OCI-LY1 (cell line): ENCODE data around the gene MOAP1.
"Not testable (repeated sequence)": the region's sequence is repeated elsewhere in the genome, so short reads cannot be mapped to it uniquely, and the experiment has no call there.

ENCODE experiments used
- H2AFZ ChIP-seq: fragments of 200-600 bp; sonication (generic), shearing (Covaris generic); 2 replicates; pipeline ENCODE4 v1.6.0; 2014; ENCODE audit warnings: antibody characterized with exemption, mild to moderate bottlenecking, low read length
- H3F3A ChIP-seq: fragments of 200-600 bp; sonication (generic), shearing (Covaris generic); 2 replicates; pipeline ENCODE4 v1.6.0; 2014; ENCODE audit warnings: mild to moderate bottlenecking, antibody characterized with exemption, low read length, moderate library complexity; ENCODE audit not compliant: insufficient read depth
- H3K27ac ChIP-seq: fragments of 200-600 bp; sonication (generic); 2 replicates; pipeline ENCODE4 v1.5.1; 2014; ENCODE audit warnings: low read length, mixed run types, mild to moderate bottlenecking, low read depth; ENCODE audit not compliant: poor library complexity, severe bottlenecking
- H3K27me3 ChIP-seq: fragments of 200-600 bp; sonication (generic); 2 replicates; pipeline ENCODE4 v1.6.0; 2014; ENCODE audit warnings: antibody characterized with exemption, mild to moderate bottlenecking, low read length, moderate library complexity; ENCODE audit not compliant: insufficient read depth
- H3K36me3 ChIP-seq: fragments of 200-600 bp; sonication (generic); 2 replicates; pipeline ENCODE4 v1.6.1; 2014; ENCODE audit warnings: mild to moderate bottlenecking, antibody characterized with exemption, low read length, moderate library complexity, mixed read lengths; ENCODE audit not compliant: insufficient read depth
- H3K4me1 ChIP-seq: fragments of 200-600 bp; sonication (generic); 2 replicates; pipeline ENCODE4 v1.5.1; 2014; ENCODE audit warnings: mild to moderate bottlenecking, low read length, moderate library complexity; ENCODE audit not compliant: insufficient read depth, severe bottlenecking
- H3K4me2 ChIP-seq: fragments of 200-600 bp; sonication (generic), shearing (Covaris generic); 2 replicates; pipeline ENCODE4 v1.6.1; 2014; ENCODE audit warnings: low read length
- H3K4me3 ChIP-seq: fragments of 200-600 bp; sonication (generic); 2 replicates; pipeline ENCODE4 v1.5.1; 2014; ENCODE audit warnings: low read length, low read depth, mild to moderate bottlenecking, mixed read lengths; ENCODE audit not compliant: poor library complexity, severe bottlenecking
- H3K79me2 ChIP-seq: fragments of 200-600 bp; shearing (Covaris generic); 2 replicates; pipeline ENCODE4 v1.6.1; 2016; ENCODE audit warnings: mixed run types, low read length, mixed read lengths; ENCODE audit not compliant: insufficient read depth
- H3K9ac ChIP-seq: fragments of 200-600 bp; sonication (generic), shearing (Covaris generic); 2 replicates; pipeline ENCODE4 v1.6.1; 2014; ENCODE audit warnings: mild to moderate bottlenecking, low read length, mixed read lengths
- H3K9me2 ChIP-seq: fragments of 200-600 bp; sonication (generic), shearing (Covaris generic); 2 replicates; pipeline ENCODE4 v1.6.1; 2014; ENCODE audit warnings: low read depth, mild to moderate bottlenecking, low read length, mixed read lengths
- H3K9me3 ChIP-seq: fragments of 200-600 bp; shearing (Covaris generic); 2 replicates; pipeline ENCODE4 v1.6.1; 2014; ENCODE audit warnings: low read length, mixed read lengths
- H4K20me1 ChIP-seq: fragments of 200-600 bp; sonication (generic), shearing (Covaris generic); 2 replicates; pipeline ENCODE4 v1.6.0; 2016; ENCODE audit warnings: mild to moderate bottlenecking, low read length; ENCODE audit not compliant: insufficient read depth
- CTCF ChIP-seq: fragments of 200-600 bp; sonication (generic), shearing (Covaris generic); IDR thresholded peaks from 2 replicates; pipeline ENCODE4 v1.5.1; 2017; ENCODE audit warnings: mild to moderate bottlenecking, antibody characterized with exemption, low read length, moderate library complexity, mixed read lengths
- EZH2 ChIP-seq: fragments of 200-600 bp; sonication (generic), shearing (Covaris generic); IDR thresholded peaks from 2 replicates; pipeline ENCODE4 v1.8.0; 2017; ENCODE audit warnings: borderline replicate concordance, mixed run types, mild to moderate bottlenecking, antibody characterized with exemption, low read length, moderate library complexity, mixed read lengths

MOAP1 gene

GRCh38 chr14:93142854-93143652 lies 41.6 kb downstream of the MOAP1 start:
- H3K36me3 ChIP-seq, result no peaks in the 10 kb centered on the region
- no peaks in the 10 kb centered on the region for H3K9me3 ChIP-seq
- no peaks in the 10 kb centered on the region for H4K20me1 ChIP-seq
- H3K4me1 ChIP-seq, result no peaks in the 10 kb centered on the region
- H3K27me3 ChIP-seq, result no peaks in the 10 kb centered on the region
- no peaks in the 10 kb centered on the region for H3K9me2 ChIP-seq
- H3K4me3 ChIP-seq, result no peak overlapping the region
- TF ChIP-seq CTCF, result no peak
- TF ChIP-seq EZH2, result no peak
- no peaks in the 10 kb centered on the region for H3K79me2 ChIP-seq
- no peak overlapping the region for H3K27ac ChIP-seq
- H2AFZ ChIP-seq, result no peak overlapping the region
- no peaks in the 10 kb centered on the region for H3F3A ChIP-seq
- no peak overlapping the region for H3K4me2 ChIP-seq
- no peak overlapping the region for H3K9ac ChIP-seq

- H3K79me2 ChIP-seq, result no peaks in the 10 kb centered on the region
Measured at GRCh38 chr14:93137864-93138263, 46.8 kb downstream of the MOAP1 start.

DNA sequence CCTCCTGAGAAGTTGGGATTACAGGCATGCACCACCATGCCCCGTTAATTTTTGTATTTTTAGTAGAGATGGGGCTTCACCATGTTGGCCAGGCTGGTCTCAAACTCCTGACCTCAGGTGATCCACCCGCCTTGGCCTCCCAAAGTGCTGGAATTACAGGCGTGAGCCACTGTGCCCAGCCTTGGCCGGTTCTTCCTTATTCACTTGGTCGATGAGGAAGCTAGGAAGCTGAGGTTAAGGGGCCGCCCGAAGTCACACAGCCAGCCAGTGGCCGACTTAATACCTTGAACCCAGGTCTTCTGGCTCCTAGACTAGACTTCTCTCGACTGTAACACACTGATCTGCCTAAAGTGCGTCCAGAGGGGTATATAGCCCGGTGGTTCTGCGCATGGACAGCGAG lies 48.2 kb downstream of the MOAP1 start:
- H3K27me3 ChIP-seq, H3F3A ChIP-seq, H3K4me1 ChIP-seq, H3K9ac ChIP-seq, H3K4me3 ChIP-seq, H2AFZ ChIP-seq, H4K20me1 ChIP-seq, H3K36me3 ChIP-seq, H3K4me2 ChIP-seq, H3K79me2 ChIP-seq, H3K9me3 ChIP-seq, H3K27ac ChIP-seq, H3K9me2 ChIP-seq: not testable (repeated sequence)

More at GRCh38 chr14:93137864-93138263, 46.8 kb downstream of the MOAP1 start:
- TF ChIP-seq CTCF (0 out of 2 replicates have a peak, but pooled peaks have one; percentile 19), EZH2 (no peak)
- Histone ChIP-seq H3K4me2 (no peak overlapping the region), H2AFZ (no peak overlapping the region), H4K20me1 (no peaks in the 10 kb centered on the region), H3F3A (no peaks in the 10 kb centered on the region), H3K4me3 (no peak overlapping the region), H3K36me3 (no peaks in the 10 kb centered on the region), H3K9ac (no peak overlapping the region), H3K4me1 (no peaks in the 10 kb centered on the region), H3K9me3 (no peaks in the 10 kb centered on the region), H3K27ac (no peak overlapping the region), H3K27me3 (no peaks in the 10 kb centered on the region), H3K9me2 (no peaks in the 10 kb centered on the region)

GRCh38 chr14:93136009-93136408 lies 48.7 kb downstream of the MOAP1 start:
- Histone ChIP-seq H3K4me2 (no peak overlapping the region), H3K4me1 (no peaks in the 10 kb centered on the region), H2AFZ (no peak overlapping the region), H3K27me3 (no peaks in the 10 kb centered on the region; the same call in 1 of the 2 replicates), H3K9me2 (no peaks in the 10 kb centered on the region), H3K4me3 (no peak overlapping the region), H3K27ac (no peak overlapping the region), H3K79me2 (no peaks in the 10 kb centered on the region), H3K9ac (no peak overlapping the region), H3F3A (no peaks in the 10 kb centered on the region), H3K36me3 (no peaks in the 10 kb centered on the region), H4K20me1 (no peaks in the 10 kb centered on the region), H3K9me3 (no peaks in the 10 kb centered on the region)
- TF ChIP-seq EZH2, result no peak
